Tracheal epithelial cell (primary cell): ENCODE measurements around the gene AJUBA. TPM values are rescaled to one million over a fixed set of nuclear protein-coding genes. Genes with fewer than 3 reads are reported as not detected.

Experiments used
- total RNA-seq: library from RNA; depleted of rRNA; stranded (reverse); fragments of >200 nt; gene quantifications from 2 replicates; pipeline ENCODE4 v1.2.1, GENCODE V29; 2014

Gene AJUBA
- 250 and 322 TPM in 2 replicates for total RNA-seq

DNA sequence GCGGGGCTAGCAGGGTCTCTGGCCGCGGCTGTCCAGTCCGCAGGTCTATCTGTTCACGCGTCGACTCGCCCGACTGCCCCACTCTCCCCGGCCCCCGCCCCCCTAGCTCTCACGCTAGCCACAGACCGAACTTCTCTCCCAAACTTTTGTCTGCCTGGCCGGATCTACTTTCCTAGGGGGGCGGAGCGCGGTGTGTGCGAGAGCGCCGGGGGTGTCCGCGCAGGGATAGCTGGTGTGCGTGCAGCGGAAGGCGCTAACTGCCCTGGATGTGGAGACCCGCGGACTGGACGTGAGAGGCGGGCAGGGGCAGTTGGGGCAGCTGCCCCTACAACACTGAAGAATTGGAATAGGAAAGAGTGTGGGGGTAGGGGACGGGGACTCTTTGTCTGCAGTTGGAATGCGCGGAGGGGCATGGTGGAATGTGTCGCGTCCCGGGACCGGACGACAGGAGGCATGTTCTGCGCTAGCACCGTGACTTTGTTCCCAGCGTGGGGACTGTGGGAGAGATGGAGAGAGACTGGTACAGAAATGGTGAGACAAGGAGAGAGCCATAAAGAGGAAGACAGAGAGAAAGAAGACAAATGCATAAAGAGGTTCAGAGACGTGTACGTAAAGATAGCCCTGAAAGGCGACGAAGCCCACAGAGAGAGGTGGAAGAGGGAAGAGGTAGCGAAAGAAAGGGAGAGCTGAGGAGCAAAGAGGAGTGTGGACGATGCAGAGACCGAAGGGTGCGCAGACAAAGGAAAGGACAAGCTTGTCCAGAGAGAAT, at the start of gene AJUBA:
Gene AJUBA (minus strand): TSS at position 75 of the 769 bp plus-strand sequence. CDS start 285 bp downstream, outside the sequence.

DNA sequence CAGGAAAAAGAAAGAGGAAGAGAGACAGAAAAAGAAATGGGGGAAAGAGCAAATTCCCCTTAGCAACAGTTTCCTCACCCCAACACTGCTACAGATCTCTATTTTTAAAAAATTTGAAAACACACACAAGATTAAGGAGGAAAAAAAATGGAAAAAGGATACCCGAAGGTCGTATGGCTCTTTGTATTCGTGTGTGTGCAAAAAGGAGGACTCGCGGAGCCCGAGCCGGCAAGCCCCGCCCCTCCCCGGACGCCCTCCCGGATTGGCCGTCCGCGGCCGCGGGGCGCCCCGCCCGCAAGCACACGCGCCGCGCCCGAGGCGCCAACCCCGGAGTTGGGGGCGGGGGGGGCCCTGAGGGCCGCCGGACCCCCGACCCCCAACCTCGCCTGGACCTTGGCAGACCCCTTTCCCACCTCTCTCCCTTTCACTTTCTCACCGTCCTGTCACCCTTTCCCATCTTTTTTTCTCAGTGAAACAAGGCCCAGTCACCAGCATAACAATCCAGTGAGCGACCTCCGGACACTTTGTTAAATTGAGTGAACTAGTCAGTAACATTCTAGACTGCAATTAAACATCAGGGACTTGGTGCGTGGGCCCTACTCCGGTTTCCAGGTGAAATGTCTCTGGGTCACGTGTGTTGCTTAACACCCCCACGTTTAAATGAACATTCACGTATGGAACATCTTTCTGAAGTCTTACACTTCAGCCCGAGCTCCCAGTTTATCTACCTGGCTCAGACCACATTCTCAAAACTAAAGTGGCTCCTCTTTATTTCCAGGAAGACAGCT, 27.8 kb upstream of the AJUBA start, which contains the start of gene C14orf93:
Gene C14orf93 (minus strand): TSS at position 205 of the 788 bp plus-strand sequence. CDS start 11,120 bp downstream, outside the sequence.

DNA sequence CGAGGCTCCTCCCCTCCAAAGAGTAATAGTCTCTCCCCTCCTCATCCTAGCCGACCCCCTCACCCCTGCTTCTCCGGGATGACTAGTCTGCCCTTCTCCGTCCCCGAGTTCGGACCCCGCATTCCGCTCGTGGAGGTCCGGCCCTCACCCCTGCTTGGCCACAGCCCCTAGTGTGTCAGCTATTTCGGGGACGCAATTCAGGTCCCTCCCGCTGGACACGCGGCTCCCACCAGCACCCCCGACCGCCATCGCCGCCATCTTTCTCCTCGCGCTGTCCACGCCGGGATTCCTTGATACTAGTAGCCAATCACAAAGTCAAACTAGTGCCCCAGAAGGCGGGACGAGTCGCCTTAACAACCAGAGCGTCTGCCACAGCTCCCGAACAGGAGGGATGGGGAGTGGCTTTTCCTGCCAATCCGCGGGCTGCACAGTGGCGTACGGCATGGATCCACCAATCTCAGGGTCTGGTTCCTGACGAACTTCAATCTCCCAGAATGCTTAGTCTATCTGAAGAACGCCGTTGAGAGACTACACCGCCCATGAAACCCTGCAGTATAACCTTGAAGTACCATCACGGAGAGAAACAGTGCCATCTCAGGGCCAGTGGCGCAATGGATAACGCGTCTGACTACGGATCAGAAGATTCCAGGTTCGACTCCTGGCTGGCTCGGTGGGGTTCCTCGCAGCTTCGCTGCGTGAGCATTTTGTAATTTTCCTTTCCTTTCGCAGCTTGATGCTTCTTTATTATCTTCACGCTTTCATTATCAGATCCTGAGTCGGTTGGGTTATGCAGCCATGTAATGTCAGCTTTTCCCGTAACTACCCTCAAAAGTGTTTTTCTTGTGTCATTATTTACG, 53.0 kb downstream of the AJUBA start, which contains the start of gene PRMT5:
Gene PRMT5 (minus strand): TSS at position 273 of the 857 bp plus-strand sequence. CDS start 15 bp downstream, at position 258.

Other genes with a start within 250 kb of the AJUBA start
- 39.8 and 56.9 TPM in 2 replicates for gene OXA1L, start 215.9 kb downstream of the AJUBA start, total RNA-seq
- gene SLC7A7, start 167.1 kb downstream of the AJUBA start, total RNA-seq, result 0.43 and 3.1 TPM in 2 replicates
- gene MRPL52, start 152.7 kb downstream of the AJUBA start, total RNA-seq, result 28.9 and 30.1 TPM in 2 replicates
- gene MMP14, start 146.0 kb downstream of the AJUBA start, total RNA-seq, result 151 and 263 TPM in 2 replicates
- gene LRP10, start 110.8 kb downstream of the AJUBA start, total RNA-seq, result 52.9 and 61.2 TPM in 2 replicates
- gene REM2, start 99.3 kb downstream of the AJUBA start, total RNA-seq, result 0.43 TPM in 1 of 2 replicates, not detected in the other
- 48.9 and 70.8 TPM in 2 replicates for gene RBM23, start 63.4 kb downstream of the AJUBA start, total RNA-seq
- gene PRMT5, start 53.2 kb downstream of the AJUBA start, total RNA-seq, result 80.4 and 83.9 TPM in 2 replicates
- 51.6 and 150 TPM in 2 replicates for gene HAUS4, start 25.5 kb downstream of the AJUBA start, total RNA-seq
- 13.0 and 20.5 TPM in 2 replicates for gene C14orf93, start 27.6 kb upstream of the AJUBA start, total RNA-seq
- gene PSMB5, start 52.3 kb upstream of the AJUBA start, total RNA-seq, result 186 and 259 TPM in 2 replicates
- gene PSMB11, start 59.7 kb upstream of the AJUBA start, total RNA-seq, result not detected in 2 replicates
- 3.4 and 4.3 TPM in 2 replicates for gene CDH24, start 75.0 kb upstream of the AJUBA start, total RNA-seq
- 25.8 and 31.8 TPM in 2 replicates for gene ACIN1, start 112.6 kb upstream of the AJUBA start, total RNA-seq
- gene C14orf119, start 113.0 kb upstream of the AJUBA start, total RNA-seq, result 27.7 and 43.1 TPM in 2 replicates
- not detected in 2 replicates for gene CIROP, start 122.4 kb upstream of the AJUBA start, total RNA-seq
- gene CEBPE, start 136.7 kb upstream of the AJUBA start, total RNA-seq, result not detected in 2 replicates
- 2.4 and 5.5 TPM in 2 replicates for gene SLC7A8, start 201.1 kb upstream of the AJUBA start, total RNA-seq